NCI-H510A treated with DMSO at 0.1 percent for 48 hours (cell line): ENCODE data around the gene CDC37.
"Not testable (repeated sequence)": the region's sequence is repeated elsewhere in the genome, so short reads cannot be mapped to it uniquely, and the experiment has no call there.

Source experiments
- DNase-seq: peaks from one replicate; lab custom pipeline; 2025; lab: John Stamatoyannopoulos, UW

CDC37 gene

DNA sequence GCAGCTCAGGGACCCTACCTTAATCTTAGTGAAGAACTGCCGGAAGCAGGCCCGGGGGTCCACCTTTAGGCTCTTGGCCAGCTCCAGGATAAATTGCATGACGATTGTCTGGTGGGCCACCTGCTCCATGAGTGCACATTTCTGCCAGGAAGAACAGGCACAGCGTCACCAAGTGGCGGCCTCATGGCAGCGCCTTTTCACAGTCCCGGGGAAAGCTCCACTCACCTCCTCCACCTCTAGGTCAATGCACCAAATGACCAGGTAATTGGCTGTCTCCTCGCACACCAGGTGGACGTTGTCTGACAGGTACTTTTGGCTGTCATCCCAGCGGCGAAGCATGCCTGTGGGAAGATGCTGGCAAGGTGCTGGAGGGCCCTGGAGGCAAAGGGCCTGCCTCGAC is 8.3 kb downstream of the CDC37 start:
- no peak for DNase-seq

- DNase-seq, result no peak
Measured at GRCh38 chr19:10393137-10393536, 10.2 kb downstream of the CDC37 start.

GRCh38 chr19:10392120-10392519 is 11.2 kb downstream of the CDC37 start:
- DNase-seq, result no peak

DNA sequence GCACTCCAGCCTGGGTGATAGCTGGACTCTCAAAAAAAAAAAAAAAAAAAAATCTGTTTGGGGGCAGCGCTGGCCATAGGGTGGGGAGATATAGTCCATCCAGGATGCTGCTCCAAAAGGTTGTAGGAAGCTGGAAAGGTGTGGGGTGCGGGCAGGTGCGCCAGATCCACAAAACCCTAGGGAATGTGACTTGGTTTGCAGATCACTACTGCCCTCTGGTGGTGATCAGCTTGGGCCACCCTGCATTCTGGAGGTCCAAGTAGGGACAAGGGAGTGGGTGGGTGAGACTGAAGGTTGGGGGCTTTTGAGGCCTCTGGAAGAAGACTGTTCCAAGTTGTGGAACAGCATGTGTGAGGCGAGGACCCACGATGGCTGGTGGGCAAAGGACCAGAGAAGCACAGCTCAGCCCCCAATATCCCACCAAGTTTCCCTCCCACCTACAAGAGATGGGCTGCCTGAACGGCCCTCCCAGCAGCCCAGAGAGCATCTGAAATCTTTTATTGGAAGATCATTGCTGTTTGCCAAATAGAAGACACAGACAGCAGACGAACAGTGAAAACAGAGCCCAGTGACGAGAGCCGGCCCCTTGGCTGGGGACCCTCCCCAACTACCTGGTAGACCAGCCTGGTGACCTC is 12.6 kb downstream of the CDC37 start:
- DNase-seq, result peak; percentile 72

GRCh38 chr19:10389863-10390262 is 13.5 kb downstream of the CDC37 start:
- DNase-seq, result peak; percentile 25

DNA sequence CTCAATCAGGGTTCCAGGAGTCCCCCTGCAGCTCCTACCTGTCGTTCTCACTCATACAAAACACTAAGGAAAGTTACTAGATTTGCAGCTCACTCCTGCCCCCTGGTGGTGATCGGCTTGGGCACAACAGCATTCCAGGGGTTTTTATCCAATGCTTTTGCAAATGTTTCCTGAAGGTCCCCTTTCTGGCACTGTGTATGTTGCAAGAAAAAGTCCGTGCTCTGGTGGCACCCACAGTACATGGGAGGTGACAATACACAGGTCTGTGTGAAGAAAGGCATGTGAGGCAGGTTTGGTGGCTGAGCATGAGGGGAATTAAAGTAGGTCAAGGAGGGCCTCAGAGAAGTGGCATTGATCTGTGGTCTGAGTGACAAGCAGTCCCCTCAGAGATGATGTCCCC is 14.4 kb downstream of the CDC37 start:
- peak; percentile 97 for DNase-seq

DNA sequence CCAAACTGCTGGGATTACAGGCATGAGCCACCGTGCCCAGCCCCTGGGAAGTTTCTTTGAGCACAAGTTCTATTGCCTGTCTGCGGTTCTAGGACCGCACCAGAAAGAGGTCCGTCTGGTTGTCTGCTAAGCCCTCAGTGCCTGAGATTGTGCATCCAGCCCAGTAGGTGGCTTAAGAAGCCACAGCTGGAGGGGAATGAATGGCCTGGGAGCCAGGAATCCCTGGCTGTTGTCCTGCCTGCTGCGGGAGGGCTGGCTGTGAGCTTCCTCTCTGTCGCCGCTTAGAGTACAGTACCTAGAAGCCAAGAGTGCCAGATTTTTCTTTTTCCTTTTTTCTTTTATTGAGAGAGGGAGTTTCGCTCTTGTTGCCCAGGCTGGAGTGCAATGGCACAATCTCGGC is 18.8 kb downstream of the CDC37 start:
- DNase-seq, result no peak

DNA sequence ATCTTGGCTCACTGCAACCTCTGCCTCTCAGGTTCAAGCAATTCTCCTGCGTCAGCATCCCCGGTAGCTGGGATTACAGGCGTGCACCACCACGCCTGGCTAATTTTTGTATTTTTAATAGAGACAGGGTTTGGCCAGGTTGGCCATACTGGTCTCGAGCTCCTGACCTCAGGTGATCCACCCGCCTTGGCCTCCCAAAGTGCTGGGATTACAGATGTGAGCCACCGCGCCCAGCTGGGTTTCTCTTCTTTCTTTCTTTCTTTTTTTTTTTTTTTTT is 20.2 kb downstream of the CDC37 start:
- DNase-seq, result not testable (repeated sequence)

DNA sequence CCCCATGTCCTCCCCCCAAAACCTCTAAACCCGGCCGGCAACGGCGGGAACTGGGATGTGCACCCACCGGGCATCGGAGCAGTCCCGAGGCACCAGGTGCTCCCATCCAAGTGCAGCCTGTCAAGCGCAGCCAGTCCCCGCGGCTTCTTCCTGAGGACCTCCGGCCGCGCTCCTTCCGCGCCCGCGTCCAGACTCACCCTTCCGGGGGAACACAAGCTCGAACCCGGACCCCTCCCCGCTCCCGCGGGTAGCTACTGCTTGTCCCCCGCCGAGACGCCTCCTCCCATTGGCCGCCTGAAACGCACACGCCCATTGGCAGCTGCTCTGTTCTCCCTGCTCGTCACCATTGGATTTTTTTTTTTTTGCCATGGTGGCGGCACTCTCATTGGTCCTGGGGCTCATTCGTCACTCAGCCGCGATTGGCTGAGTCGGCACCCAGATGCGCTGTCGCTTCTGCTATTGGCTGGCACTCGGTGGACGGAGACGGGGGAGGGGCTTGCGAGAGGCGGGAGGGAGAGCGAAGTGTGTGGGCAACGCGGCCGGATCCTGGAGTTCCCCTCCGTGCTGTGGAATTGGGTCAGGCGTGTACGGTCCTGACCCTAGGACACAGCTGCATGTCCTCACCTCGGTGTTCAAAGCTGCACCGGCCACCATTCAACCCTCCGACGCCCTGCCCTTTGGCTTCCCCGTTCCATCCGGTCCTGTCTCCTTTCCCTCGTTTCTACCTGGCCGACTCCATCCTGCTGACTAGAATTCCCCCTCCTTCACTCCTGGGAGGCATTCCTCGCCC is 22.8 kb downstream of the CDC37 start, which contains the start of gene TYK2:
Gene TYK2, minus strand, starts transcription at position 260 of the 790 bp plus-strand sequence. CDS start 2,166 bp downstream, outside the sequence.
- peak; percentile 99 for DNase-seq

- DNase-seq, result peak; percentile 31
Measured at GRCh38 chr19:10379880-10380312, 23.4 kb downstream of the CDC37 start.

DNA sequence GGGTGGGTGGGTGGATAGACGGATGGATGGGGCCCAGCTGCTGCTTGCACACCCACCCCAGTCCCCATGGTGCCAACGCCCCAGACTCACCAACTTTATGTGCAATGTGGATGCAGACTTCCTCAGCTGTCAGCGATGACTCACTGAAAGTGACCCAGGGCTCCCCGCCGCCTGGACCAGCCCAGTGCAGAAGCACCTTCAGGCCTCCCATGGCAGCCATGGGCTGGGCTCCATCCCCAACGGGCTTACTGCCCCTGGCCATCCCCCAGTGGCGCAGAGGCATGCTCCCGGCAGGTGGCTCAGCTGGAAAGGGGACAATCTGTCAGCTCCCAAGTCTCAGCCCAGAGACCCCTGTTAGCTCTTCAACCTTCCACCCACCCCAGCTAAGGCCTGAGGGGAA is 25.2 kb downstream of the CDC37 start:
- DNase-seq, result no peak

GRCh38 chr19:10377140-10377640 is 26.2 kb downstream of the CDC37 start:
- not testable (repeated sequence) for DNase-seq

DNA sequence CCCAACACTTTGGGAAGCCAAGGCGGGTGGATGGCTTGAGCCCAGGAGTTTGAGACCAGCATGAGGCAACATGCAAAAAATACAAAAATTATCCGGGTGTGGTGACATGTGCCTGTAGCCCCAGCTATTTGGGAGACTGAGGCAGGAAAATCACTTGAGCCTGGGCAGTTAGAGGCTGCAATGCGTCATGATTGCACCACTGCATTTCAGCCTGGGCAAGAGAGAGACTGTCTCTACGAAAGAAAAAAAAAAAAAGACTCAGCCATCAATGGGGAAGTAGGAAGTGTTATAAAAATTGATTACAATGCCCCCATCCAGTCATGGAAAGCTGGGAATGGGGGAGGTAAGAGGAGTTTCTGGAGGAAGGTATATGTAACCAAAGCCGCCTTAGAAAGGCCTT is 28.4 kb downstream of the CDC37 start:
- DNase-seq, result no peak

DNA sequence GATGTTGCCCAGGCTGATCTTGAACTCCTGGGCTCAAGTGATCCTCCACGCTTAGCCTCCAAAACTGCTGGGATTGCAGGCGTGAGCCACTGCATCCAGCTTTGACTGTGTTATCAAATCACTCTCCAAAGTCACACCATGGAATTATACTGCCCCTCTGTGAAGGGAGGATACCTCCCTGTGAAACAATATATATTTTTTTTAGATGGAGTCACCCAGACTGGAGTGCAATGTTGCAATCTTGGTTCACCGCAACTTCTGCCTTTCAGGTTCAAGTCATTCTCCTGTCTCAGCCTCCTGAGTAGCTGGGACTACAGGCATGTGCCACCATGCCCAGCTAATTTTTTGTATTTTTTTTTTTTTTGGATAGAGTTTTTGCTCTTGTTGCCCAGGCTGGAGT is 30.7 kb downstream of the CDC37 start:
- DNase-seq, result no peak

GRCh38 chr19:10368101-10368803 is 35.1 kb downstream of the CDC37 start:
- no peak for DNase-seq

DNA sequence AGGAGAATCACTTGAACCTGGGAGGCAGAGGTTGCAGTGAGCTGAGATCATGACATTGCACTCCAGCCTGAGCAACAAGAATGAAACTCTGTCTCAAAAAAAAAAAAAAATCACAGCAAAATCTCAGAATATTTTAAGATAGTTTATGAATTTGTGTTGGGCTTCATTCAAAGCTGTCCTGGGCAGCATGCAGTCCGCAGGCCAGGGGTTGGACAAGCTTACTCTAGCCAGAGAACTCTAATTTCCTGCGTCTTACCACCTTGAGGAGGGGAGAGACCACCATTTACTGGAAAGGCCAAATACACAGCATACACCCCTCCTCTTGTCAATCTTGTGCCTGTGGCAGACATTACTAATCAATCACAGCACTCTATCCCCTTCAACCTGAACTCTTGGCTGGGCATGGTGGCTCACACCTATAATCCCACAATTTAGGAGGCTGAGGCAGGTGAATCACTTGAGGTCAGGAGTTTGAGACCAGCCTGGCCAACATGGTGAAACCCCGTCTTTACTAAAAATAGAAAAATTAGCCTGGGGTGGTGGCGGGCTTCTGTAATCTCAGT is 36.3 kb downstream of the CDC37 start:
- not testable (repeated sequence) for DNase-seq

- no peak for DNase-seq
Measured at GRCh38 chr19:10365518-10365917, 37.8 kb downstream of the CDC37 start.

- DNase-seq, result no peak
Measured at GRCh38 chr19:10364644-10365043, 38.7 kb downstream of the CDC37 start.

DNA sequence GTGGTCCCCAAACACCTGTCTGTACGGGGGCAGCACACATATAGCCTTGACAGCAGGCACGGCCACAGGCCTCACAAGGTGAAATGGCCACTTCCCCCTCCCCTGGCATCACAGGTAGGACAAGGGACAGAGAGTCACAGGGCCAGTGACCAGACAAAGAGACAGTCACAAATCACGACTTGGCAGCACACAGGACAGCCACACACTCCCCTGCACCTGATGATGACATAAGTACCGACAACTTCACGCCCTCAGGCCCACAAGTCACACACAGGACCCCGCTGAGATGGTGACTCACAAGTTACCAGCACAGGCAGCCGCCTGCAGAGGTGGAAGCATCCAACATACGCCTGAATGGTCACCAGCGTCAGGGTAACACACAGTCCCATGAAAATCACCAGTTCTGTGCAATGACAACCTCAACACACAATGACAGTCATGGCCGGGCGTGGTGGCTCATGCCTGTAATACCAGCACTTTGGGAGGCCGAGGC is 39.5 kb downstream of the CDC37 start:
- no peak for DNase-seq

GRCh38 chr19:10362259-10362658 is 41.1 kb downstream of the CDC37 start:
- DNase-seq, result no peak

- DNase-seq, result no peak
Measured at GRCh38 chr19:10361569-10362011, 41.8 kb downstream of the CDC37 start.

DNA sequence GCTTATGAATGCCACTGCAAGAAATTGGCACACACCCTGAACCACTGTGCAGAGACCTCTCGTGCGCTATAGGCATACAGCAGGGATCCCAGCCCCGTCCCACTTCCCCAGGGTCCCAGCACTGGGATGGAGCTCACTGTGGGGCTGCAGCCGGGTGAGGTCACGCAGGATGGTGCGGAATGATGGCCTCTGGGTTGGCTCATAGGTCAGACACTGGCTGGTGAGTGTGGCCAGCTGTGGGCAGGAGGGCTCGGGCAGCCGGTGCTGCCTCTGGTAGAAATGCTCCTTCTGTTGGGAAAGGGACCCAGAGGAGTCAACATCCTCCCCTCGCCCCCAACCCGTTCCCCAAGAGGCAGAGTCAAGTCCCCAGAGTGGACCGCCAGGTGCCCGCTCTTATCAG is 46.9 kb downstream of the CDC37 start:
- DNase-seq, result no peak
